Hematopoietic multipotent progenitor cell treated with erythropoietin and hydrocortisone succinate and interleukin-3 and kit ligand, for 8 days (in vitro differentiated cells): ENCODE data around the gene NENF.
"Not testable (repeated sequence)": the region's sequence is repeated elsewhere in the genome, so short reads cannot be mapped to it uniquely, and the experiment has no call there.

Experiments used
- DNase-seq: peaks from one replicate; pipeline ENCODE4 v3.0.0-alpha.2; 2015

Gene NENF

DNA sequence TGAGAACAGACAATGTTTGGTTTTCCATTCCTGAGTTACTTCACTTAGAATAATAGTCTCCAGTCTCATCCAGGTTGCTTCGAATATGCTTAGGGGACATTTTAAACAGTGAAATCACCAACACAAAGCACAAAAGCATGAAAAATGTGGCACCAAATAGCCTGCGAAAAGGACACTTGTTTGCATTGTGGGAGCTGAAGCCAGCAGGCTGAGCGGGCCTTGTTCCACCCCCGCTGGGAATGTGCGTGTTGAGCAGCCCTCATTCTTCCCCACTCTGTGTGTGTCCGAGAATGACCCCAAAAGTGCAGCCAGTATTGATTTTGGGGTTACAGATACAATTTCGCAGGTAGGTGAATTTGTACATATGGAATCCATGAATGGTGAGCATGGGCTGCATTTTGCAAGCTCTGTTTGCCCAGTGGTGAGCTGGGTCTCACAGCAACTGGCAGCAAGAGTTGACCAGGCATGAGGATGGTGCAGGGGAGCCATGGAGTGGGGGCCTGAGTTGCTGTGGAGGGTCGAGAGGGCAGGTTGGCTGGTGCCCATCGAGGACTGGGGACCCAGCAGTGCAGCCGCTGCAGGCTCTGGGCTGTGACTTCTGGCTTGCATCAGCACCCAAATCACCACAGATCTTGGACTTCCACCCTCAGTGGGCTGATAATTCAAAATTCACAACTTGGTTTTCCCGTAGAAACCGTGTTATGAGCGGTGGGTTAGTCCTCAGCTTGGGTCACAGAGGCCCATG, 29.4 kb downstream of the NENF start:
- DNase-seq: no peak

DNA sequence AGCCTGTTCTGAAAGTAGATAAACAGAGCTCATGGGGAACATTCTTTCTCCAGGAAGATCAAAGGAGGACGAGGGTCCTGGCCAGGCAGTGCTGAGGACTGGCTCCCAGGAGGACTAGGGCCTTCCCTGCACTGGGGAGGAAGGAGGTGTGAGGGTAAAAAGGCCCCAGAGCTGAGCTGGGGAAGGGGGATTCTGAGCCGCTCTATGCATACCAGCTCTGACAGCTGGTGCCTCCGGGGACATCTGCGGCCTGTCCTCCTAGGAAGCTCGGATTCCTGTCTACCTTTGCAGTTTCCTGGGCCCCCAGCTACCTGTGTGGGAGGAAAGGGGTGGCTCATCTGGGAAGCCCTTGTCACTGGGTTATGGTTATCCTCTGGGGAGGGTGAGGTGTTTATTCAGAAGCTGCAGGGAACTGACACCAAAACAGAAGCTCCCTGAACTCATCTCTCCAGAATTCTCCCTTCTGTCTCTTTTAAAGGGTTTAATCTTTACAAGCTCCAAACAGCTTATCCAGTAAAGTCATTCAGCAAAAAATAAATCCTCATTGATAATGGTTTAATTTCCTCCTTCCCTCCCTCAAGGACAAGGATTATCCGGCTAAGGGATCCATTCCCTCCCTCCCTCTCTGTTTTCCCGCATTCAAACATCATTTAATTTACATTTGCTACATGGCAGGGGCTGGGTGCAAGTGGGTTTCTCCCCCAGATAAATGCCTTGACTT, 31.0 kb downstream of the NENF start:
- no peak for DNase-seq

DNA sequence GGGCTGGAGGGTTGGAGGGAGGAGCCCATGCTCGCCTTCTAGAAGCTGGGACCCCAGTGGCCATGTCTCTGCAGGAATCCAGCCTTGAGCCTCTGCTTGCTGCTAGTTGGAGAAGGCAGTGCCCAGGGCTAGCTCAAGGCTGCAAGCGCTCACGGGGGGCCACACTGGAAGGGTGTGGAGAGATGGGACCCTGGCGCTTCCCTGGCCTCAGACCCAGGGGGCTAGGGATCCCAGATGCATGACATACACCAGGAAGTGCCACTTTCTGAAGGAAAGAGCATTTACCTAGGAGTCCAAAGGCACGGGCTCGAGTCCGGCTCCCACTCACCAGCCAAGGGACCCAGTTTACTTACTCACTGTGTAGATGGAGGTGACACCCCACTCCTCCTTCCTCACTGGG, 32.6 kb downstream of the NENF start:
- DNase-seq: no peak

DNA sequence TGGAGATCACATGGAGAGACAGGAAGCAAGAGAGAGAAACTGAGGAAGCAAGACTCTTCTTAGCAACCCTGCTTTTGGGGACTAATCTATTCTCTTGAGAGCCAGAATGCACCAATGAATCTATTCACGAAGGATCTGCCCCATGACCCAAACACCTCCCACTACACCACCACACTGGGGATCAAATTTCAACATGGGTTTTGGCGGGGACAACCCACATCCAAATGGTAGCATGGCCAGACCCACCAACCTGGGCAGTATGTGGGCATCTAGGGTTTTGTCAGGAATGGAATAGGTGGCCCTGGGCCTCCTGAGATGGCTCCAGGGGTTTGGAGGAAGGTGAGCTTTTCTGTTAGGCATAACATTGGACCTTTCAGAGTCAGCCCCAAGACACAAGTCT, 33.7 kb downstream of the NENF start:
- DNase-seq: no peak

DNA sequence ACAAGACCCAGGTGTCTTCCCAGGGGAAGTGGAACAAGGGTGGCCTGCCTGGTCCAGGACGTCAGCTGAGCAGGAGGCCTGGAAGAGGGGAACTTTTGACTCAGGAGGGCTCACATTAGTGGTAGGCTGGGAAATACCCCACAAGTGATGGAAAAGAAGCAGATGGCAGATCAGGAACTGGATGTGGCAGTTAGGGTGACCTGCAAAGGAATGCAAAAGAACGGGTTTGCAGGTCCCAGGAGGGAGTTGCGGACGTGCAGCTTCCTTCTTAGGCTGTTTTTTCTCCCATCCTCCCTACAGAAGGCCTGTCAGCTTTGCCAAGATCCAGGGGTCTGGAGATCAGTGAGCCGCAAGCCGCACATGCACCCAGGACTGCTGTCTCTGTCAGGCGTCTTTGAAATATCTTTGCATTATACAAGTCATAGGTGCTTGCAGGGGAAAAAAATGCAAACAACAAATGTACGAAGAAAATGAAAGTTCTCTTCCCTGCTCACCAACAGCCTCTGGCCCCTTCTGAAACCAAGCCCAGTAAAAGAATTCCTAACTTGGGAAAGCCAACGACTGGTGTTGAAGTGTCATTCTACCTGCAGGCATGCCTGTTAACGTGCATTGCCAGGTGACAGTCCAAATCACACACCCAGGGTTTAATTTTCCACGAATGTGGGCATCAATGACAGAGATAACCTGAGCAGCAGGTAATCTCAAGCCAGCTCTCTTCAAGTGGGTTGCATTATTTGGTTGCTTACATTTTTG, 34.4 kb downstream of the NENF start:
- no peak for DNase-seq

DNA sequence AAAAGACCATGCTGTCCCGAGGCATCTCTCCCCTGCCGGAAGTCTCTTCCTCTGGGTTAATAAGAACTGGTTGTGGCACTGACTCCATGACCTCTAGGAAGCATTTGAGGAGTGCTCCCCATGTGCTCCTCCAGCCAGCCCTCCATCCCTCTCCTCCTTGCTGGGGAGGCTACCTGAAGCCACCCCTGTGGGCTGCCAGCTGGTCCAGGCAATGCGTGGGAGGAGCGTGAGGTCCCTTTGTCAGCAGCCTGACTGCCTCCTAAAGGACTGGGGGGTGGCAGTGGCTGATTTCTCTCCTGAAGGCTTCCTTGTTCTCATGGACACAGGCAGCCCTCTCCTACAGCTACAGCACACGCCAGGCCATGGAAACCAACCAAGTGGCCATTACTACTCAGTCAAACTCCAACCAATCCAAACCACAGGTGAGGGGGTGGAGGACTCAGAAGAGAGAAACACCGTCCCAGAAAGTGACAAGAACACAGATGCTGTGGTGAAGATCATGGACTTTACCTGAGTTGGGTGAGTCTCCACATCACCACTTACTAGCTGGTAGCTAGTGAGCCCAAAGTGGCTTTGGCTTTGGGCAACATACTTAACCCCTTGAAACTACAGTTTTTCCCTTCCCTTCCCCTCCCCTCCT, 35.2 kb downstream of the NENF start:
- DNase-seq: no peak

DNA sequence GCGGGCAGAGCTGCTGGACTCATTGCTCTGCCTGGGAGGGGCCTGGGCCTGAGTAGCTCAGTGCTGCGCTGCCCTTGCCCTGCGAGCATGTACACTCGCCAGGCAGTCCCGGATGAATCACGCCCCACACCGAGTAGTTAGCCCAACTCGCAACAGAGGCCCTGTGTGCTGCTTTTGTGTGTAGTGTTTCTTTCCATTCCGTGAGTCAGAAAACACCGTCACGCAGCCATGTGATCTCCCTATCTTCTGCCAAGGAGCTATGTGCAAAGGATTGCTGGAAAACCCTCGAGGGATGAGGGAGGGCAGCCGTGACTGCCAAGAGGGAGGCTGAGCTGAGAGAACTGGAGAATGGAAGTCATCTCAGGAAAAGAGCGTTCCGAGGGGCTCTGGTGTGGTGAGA, 37.3 kb downstream of the NENF start:
- no peak for DNase-seq

DNA sequence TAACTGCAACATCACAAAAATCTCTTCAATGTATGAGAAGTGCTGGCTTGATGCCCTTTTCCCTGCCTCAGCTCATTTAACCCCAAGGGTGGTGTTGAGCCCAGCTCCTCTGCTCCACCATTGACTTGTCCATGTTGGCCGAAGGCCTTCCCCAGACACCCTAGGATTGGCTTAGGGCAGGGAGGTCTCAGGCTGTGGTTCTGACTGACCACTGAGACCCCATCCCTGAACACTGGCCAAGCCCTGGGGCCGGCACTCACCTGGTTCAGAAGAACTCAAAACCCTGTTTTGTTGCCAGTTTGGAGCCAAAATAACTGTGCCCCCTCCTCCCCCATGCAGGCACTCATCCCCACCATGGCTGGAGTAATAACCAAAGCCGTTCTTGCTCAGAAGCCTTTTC, 38.6 kb downstream of the NENF start:
- DNase-seq: no peak

DNA sequence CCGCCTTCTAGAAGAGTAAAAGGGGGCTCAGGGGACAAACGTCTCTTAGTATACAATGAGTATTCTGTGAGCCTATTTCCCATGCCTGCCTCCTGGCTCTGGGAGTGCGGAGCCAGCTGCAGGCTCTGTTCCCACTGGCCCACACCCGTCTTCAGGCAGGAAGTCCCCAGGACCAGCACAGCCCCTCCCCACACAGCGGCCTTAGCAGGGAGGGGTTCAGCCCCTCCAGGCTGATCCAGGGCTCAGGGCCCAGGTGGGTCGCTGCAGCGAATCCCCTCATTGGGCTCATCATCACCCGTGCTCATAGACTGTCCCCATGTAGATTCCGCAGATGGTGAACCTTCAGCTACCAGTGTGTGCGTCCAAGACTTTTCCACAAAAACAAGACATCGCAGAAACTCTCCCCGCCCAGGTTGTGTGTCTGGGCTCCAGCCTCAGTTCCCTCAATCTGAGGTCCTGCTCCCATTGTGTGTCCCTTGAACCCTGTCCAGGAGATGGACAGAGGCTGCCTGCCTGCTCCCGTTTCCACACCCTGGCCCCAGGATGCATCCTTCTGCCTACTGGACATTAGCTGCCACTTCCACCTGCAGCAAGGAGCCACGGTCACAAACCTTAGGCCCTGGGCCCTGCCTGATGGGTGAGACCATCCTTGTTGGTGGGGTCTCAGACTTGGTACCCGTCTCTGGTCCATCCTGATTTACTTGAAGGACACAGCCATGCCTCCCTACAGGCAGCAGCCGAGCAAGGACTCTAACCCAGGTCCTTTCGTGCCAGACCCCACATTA, 39.4 kb downstream of the NENF start:
- no peak for DNase-seq

DNA sequence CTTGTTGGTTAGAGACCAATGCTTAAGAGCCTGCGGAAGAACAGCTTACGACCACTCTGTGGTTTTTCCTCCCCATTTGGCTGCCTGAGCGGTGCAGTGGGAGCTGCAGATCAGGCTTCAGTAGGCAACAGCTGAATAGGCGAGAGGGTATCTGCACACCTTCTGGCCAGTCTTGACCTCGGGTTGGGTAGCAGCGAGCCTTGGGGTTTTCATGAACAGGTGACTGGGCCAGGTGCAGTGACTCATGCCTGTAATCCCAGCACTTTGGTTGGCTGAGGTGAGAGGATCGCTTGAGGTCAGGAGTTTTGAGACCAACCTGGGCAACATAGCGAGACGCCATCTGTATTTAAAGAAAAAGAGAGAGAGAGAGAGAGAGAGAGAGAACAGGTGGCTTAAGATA, 41.0 kb downstream of the NENF start:
- no peak for DNase-seq

DNA sequence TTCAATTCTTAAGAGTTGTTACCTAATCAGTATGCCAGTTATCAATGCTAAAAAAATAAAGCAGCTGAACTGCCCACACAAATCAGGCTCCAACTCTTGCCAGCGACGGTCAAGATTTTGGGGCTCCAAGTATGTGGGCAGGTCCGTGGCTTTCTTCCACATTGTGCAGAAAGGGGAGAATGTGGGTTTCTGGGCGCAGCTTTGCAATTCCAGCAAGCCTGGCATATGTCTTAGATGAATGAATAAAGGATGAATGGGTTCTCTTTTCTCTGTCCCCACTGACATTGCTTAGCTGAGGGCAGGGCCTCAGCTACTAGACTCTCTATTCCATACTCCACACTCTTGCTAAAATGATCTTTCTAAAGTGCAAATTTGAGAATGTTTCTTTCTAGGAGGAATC, 42.4 kb downstream of the NENF start:
- DNase-seq: no peak

DNA sequence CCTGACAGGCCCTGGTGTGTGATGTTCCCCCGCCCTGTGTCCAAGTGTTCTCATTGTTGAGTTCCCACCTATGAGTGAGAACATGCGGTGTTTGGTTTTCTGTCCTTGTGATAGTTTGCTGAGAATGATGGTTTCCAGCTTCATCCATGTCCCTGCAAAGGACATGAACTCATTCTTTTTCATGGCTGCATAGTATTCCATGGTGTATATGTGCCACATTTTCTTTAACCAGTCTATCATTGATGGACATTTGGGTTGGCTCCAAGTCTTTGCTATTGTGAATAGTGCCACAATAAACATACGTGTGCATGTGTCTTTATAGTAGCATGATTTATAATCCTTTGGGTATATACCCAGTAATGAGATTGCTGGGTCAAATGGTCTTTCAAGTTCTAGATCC, 43.1 kb downstream of the NENF start:
- DNase-seq: not testable (repeated sequence)

DNA sequence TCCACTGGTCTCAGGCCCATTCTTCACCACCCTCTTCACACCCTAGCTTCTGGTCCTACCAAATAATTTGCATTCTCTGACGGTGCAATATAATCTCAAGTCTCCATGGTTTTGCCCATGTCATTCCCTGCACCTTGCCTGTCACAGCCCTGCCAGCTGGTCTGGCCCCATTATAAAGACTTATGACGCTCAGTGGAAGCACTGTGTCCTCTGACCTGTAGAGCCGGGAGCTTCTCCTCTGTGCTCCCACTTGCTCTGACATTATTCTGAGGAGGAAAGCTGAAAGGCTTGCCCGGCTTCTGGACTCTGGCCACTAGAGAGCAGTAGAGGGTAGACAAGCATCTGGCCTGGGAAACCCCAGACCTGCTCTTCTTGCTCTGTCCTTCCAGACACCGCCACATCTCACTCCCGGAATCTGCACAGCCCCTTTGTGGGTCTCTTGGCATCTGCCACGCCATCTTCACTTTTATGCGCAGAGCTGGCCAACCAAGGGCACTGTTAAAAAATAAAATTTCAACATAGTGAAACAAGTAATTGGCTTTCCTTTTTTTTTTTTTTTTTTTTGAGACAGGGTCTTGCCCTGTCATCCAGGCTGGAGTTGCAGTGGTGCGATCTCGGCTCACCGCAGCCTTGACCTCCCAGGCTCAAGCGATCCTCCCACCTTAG, 44.4 kb downstream of the NENF start:
- peak; percentile 82 for DNase-seq

DNA sequence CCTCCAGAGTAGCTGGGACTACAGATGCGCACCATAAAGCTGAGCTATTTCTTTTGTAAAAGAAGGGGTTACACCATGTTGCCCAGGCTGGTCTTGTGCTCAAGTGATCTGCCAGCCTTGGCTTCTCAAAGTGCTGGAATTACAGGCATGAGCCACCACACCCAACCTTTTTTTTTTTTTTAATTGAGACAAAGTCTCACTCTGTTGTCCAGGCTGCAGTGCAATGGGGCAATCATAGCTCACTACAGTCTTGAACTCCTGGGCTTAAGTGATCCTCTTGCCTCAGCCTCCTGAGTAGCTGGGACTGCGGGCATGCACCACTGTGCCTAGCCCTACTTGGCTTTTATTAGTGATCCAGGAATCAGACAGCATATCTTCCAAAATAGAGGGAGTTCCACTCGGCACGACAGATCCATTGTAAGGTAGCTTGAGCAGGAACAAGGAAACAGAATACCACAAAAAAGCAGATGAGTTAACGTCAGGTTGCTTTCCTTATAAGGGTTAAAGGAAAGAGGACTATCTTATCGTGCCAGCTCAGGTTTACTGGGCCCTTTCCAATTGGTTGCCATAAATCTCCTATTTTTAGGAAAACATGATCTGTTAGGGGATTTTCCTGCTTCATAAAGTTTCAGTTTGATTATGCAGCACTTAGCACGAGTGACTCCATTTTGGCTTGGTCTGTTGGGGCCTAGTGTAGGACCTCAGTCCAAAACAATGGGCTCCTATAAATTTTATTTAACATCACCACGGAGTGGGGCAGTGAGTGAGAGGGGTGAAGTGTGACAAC, 45.2 kb downstream of the NENF start:
- no peak for DNase-seq

DNA sequence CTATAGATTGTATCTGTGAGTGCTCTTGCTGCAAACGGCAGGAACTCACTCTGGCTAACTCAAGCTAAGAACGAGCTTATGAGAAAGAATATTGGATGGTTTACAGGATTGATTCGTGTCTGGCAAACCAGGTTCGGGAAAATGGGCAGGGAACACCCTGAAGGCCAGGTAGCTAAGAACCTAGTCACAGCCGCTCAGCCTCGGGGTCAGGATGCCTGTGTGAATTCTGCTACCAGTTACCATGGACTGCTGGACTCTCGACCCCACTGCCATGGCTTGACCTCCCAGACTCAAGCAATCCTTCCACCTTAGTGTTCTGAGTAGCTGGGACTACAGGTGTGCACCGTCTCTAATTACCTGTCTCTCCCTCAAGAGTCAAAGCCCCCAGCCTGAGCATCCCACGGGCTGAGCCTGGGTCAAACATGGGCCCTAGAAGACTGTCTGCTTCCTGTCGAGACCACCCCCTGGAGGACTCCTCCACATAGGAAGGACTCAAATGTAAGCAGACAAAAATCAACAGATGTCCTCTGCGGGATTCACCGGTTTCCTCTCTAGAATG, 45.8 kb downstream of the NENF start:
- DNase-seq: no peak

DNA sequence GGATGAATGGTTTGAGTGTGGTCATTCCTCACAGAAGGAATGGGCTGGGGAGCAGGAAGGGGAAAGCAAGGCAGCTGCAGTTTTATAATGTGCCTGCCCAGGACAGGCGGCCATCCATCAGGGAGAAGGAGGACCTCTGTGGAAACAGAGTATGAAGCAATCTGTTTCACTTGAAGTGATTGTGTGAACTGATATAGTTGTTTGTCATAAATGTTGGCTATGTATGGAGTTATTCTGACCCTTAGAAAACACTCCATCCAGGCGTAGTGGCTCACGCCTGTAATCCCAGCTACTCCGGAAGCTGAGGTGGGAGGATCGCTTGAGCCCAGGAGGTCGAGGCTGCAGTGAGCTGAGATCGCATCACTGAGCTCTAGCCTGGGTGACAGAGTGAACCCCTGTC, 46.5 kb downstream of the NENF start:
- no peak for DNase-seq

DNA sequence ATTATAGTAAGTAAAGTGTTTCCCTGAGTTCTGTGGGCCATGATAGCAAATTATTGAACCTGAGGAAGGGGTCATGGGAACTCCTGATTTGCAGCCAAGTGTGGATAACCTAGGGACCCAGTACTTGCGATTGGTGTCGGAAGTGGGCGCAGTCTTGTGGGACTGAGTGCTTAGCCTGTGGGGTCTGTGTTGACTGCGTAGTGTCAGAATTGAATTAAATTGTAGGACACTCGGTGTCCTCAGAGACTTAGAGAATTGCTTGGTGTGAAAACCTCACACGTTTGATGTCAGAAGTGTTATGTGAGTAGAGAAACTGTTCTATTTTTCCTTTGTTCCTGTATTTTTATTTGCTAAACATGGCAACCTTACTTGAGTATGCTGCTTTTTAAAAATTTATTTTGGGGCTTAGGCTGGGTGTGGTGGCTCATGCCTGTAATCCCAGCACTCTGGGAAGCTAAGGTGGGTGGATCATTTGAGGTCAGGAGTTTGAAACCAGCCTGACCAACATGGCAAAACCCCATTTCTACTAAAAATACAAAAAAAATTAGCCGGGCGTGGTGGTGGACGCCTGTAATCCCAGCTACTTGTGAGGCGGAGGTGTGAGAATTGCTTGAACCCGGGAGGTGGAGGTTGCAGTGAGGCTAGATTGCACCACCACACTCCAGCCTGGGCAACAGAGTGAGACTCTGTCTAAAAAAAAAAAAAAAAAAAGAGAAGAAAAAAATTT, 48.2 kb downstream of the NENF start:
- DNase-seq: not testable (repeated sequence)

DNA sequence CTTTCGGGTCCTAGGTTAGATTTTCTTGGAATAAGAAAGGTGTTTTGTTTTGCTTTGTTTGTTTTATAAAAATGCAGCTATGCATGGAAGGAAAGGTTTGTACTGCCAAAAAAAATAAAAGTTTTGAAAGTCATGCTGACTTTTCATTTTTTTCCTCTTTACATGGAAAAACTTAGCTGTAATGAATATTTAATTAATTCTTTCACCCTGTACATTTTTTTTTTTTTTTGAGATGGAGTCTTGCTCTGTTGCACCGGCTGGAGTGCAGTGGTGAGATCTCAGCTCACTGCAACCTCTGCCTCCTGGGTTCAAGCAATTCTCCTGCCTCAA, 48.7 kb downstream of the NENF start:
- no peak for DNase-seq

DNA sequence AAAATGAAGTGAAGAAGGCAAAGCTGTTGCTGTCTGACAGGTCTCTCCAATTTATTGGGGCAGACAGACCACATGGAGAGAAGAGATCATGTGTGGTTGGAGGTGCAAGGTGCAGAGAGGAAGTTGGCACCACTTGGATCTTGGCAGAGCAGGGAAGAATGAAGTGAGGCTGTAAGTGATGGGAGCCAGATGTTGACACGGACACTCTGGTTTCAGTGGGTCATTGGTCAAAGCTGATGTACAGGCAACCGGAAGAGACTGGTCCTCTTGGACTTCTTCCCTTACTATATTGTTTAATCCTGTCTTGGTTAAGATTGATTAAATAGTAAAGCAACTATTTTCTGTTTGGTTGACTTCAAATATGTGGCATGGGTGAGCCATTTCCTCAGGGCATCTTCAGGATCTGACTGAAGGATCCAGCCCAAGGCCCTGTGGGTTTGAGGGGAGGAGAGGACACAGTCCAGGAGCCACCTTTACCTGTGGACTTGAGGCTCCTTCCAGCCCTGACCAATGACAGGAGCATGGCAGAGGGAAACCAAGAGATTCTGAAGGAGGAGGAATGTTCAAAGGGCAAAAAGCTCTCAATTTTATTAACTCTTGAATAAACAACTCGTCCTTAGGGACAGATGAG, 49.4 kb downstream of the NENF start:
- no peak for DNase-seq
